Vagina (tissue), 2 donors: ENCODE measurements around the gene PRR22.

Source experiments
- POLR2A ChIP-seq, 2 donors: fragments of 450-650 bp; IDR thresholded peaks; one replicate each; pipeline ENCODE4 v1.6.1; 2017; ENCODE audit warnings: antibody characterized with exemption in 2 of 2, mild to moderate bottlenecking in 2 of 2, moderate library complexity in 2 of 2
- TF ChIP-seq, protein P1 (sequence below), 3 experiments: fragments of 450-650 bp in 2 of 3; fragments of 200-600 bp in 1 of 3; sonication (generic) in 1 of 3; IDR thresholded peaks; one replicate each; pipeline ENCODE4 v1.5.1; 2017 to 2019; ENCODE audit warnings: antibody characterized with exemption in 3 of 3, mild to moderate bottlenecking in 2 of 3, moderate library complexity in 2 of 3

DNA sequence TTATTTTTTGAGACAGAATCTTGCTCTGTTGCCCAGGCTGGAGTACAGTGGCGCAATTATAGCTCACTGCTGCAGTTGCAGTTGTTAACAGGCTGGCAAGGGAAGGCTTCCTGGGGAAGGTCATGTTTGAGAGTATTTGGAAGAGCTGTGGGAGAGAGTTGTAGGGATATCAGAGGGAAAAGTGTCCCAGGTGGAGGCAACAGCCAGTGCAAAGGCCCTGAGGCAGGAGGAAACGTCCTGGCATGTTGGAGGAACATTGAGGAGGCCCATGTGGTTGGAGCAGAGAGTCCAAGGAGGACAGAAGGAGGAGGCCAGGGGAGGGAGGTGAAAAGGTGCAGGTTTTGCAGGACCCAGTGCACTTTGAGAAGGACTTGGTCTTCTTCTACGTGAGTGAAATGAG lies 8.6 kb upstream of the PRR22 start:
- TF ChIP-seq, protein P1, sequence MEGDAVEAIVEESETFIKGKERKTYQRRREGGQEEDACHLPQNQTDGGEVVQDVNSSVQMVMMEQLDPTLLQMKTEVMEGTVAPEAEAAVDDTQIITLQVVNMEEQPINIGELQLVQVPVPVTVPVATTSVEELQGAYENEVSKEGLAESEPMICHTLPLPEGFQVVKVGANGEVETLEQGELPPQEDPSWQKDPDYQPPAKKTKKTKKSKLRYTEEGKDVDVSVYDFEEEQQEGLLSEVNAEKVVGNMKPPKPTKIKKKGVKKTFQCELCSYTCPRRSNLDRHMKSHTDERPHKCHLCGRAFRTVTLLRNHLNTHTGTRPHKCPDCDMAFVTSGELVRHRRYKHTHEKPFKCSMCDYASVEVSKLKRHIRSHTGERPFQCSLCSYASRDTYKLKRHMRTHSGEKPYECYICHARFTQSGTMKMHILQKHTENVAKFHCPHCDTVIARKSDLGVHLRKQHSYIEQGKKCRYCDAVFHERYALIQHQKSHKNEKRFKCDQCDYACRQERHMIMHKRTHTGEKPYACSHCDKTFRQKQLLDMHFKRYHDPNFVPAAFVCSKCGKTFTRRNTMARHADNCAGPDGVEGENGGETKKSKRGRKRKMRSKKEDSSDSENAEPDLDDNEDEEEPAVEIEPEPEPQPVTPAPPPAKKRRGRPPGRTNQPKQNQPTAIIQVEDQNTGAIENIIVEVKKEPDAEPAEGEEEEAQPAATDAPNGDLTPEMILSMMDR (IDR thresholded peaks at IDR 0.05): no peak
- no peak for TF ChIP-seq POLR2A (IDR thresholded peaks at IDR 0.05)
